ENCODE results near the gene WNT9A. TPM values are rescaled to one million over a fixed set of nuclear protein-coding genes. Genes with fewer than 3 reads are reported as not detected.

WNT9A gene
- total and polyA plus RNA-seq, 2 of the 4 experiments (the other 2 are of a cell fraction) = 0.18 to 0.36 TPM

- Histone ChIP-seq H3K9ac (ENCODE audit: low read depth, low read length) (no peak overlapping the region), H3K18ac (ENCODE audit: low read depth, low read length) (no peak overlapping the region), H3K4me3 (ENCODE audit: insufficient read depth, low read depth, low read length) (no peak overlapping the region), H3K4ac (ENCODE audit: low read depth, low read length) (no peak overlapping the region), H3K27ac (ENCODE audit: insufficient read depth, low read length) (no peak overlapping the region), H3K9me1 (ENCODE audit: insufficient read depth, low read length) (no peaks in the 10 kb centered on the region), H3K4me1 (ENCODE audit: control insufficient read depth, insufficient read depth, low read length) (peaks cover 2% of the 10 kb centered on the region; the same call in 1 of the 2 replicates), H3K23ac (ENCODE audit: low read depth, low read length) (no peak overlapping the region), H3K36me3 (ENCODE audit: control insufficient read depth, insufficient read depth, low read length) (no peaks in the 10 kb centered on the region), H4K5ac (ENCODE audit: low read depth, low read length) (no peak overlapping the region), H2BK15ac (ENCODE audit: low read depth, low read length) (no peak overlapping the region), H2AFZ (replicated peaks; ENCODE audit: low read length, poor library complexity) (no peak overlapping the region), H3K4me2 (ENCODE audit: low read depth, low read length) (no peak overlapping the region), H4K91ac (ENCODE audit: insufficient read depth, low read depth, low read length) (no peak overlapping the region), H3K56ac (ENCODE audit: extremely low read depth, insufficient read depth, low read length) (no peak overlapping the region), H3K14ac (replicated peaks; ENCODE audit: low read depth, low read length) (no peak overlapping the region), H2AK9ac (replicated peaks; ENCODE audit: low read depth, low read length, poor library complexity) (no peak overlapping the region), H3K9me3 (ENCODE audit: control insufficient read depth, insufficient read depth, low read length) (no peaks in the 10 kb centered on the region), H2BK120ac (ENCODE audit: low read depth, low read length) (no peak overlapping the region), H2AK5ac (ENCODE audit: low read depth, low read length) (no peak overlapping the region), H3K79me1 (ENCODE audit: low read depth in 1 of 2, low read length in 2 of 2) (no peaks in the 10 kb centered on the region), H2BK20ac (ENCODE audit: low read depth, low read length) (no peak overlapping the region), H2BK5ac (ENCODE audit: low read depth, low read length, poor library complexity, severe bottlenecking) (no peak overlapping the region), H4K8ac (ENCODE audit: low read depth in 2 of 2, low read length in 2 of 2) (no peak overlapping the region), H3K27me3 (ENCODE audit: control insufficient read depth, insufficient read depth, low read length) (no peaks in the 10 kb centered on the region; the same call in 1 of the 2 replicates), H4K20me1 (ENCODE audit: insufficient read depth, low read length) (no peaks in the 10 kb centered on the region)
- in situ Hi-C loops (cut with MboI; ENCODE audit: low sequenced_read_pairs) (loop anchor here (25.0 kb wide), 1 partner anchor 455 kb away; no protein-coding TSS in a partner anchor), dilution Hi-C loops (cut with HindIII; ENCODE audit: low sequenced_read_pairs, unreplicated experiment) (no loop called here), intact Hi-C loops (cut with micrococcal nuclease) (loop anchor here (10.0 kb wide), 1 partner anchor 398 kb away; no protein-coding TSS in a partner anchor)
- DNase-seq (no peak), ATAC-seq (ENCODE audit: low read depth) (no peak)
- BruUV-seq (replicated peaks) = no TSS peak
- ChIA-PET POLR2A (ENCODE audit: unreplicated experiment) (no interaction called here), CTCF (no interaction called here)
- TF ChIP-seq CEBPB (IDR thresholded peaks at IDR 0.05; ENCODE audit: low read depth, low read length) (no peak), MAZ (IDR thresholded peaks at IDR 0.05; ENCODE audit: borderline replicate concordance, low read depth, low read length) (no peak), RAD21 (IDR thresholded peaks at IDR 0.05; ENCODE audit: low read length) (no peak)
- 72% methylated on average over 4 of the region's 8 CpGs; no CpG with 5 or more reads in 1 of the 2 experiments for WGBS, 2 experiments (ENCODE audit: extremely low coverage in 2 of 2, insufficient read length in 1 of 2)
Observed at GRCh38 chr1:227942716-227943261, 4.9 kb downstream of the WNT9A start.
